HUES64 (cell line): Measurements from ENCODE around the gene C19orf38.

ENCODE experiments used
- H3K27ac ChIP-seq: 2 replicates; pipeline ENCODE4 v1.7.0; 2013; ENCODE audit warnings: low read depth, low read length, inconsistent platforms
- H3K27me3 ChIP-seq: 2 replicates; pipeline ENCODE4 v1.6.1; 2013; ENCODE audit warnings: mild to moderate bottlenecking, low read length; ENCODE audit not compliant: insufficient read depth
- H3K36me3 ChIP-seq: 2 replicates; pipeline ENCODE4 v1.6.1; 2013; ENCODE audit warnings: mild to moderate bottlenecking, low read length; ENCODE audit not compliant: insufficient read depth
- H3K4me1 ChIP-seq: 2 replicates; pipeline ENCODE4 v1.6.1; 2013; ENCODE audit warnings: mild to moderate bottlenecking, low read length, moderate library complexity; ENCODE audit not compliant: insufficient read depth
- H3K4me3 ChIP-seq: 2 replicates; pipeline ENCODE4 v1.5.1; 2013; ENCODE audit warnings: mild to moderate bottlenecking, low read length, moderate library complexity
- H3K9ac ChIP-seq: 2 replicates; pipeline ENCODE4 v1.6.1; 2013; ENCODE audit warnings: mild to moderate bottlenecking, low read depth, low read length
- H3K9me3 ChIP-seq: 2 replicates; pipeline ENCODE4 v1.6.1; 2013; ENCODE audit warnings: low read depth, low read length; ENCODE audit not compliant: insufficient read depth
- WGBS: fragments of 150-250, 120-280 bp; methylation state at CpG from one replicate; pipeline ENCODE4 v1.1.7; 2013; ENCODE audit warnings: missing lambda C conversion rate; 5-methylcytosine and 5-hydroxymethylcytosine counted together

C19orf38 gene

DNA sequence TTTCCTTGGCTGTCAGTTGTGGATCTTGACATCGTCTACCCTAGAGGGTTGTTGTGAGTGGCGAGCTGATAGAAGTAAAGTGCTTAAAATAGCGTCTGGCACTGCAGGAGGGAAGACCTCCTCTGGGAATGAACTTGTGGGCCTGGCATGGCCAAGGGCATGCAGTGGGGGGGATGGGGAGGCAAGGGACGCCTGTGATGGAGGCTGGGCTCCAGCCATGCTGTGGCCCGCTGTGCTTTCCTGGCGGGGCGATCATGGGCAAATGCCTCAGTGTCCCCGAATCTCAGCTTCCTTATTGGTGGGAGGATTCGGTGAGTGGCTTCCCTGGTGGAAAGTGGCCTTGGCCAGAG is 33.9 kb downstream of the C19orf38 start:
- Histone ChIP-seq H3K9me3 (no peaks in the 10 kb centered on the region), H3K4me1 (peaks cover 43% of the 10 kb centered on the region)
- 68% methylated on average over 9 of the region's 9 CpGs for WGBS

DNA sequence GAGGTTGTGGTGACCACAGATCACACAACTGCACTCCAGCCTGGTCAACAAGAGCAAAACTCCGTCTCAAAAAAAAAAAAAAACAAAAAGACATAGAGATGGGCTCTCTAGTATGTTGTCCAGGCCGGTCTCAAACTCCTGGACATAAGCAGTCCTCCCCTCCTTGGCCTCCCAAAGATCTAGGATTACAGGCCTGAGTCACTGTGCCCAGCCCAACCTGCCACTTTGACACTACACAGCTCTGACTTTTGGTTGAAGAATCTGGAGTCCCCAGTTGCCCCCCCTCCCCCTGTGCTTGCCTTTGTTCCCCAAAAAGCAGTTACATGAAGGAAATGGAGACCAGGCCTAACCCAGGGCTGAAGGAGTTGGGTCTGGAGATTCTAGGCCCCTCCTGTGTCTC is 36.1 kb downstream of the C19orf38 start:
- Histone ChIP-seq H3K4me1 (peaks cover 63% of the 10 kb centered on the region), H3K36me3 (no peaks in the 10 kb centered on the region), H3K27ac (no peak overlapping the region), H3K9ac (no peak overlapping the region), H3K9me3 (no peaks in the 10 kb centered on the region), H3K4me3 (no peak overlapping the region), H3K27me3 (no peaks in the 10 kb centered on the region)
- 91% methylated on average over 2 of the region's 2 CpGs for WGBS

More for the DNA sequence above, 33.9 kb downstream of the C19orf38 start:
- Histone ChIP-seq H3K27ac (0 out of 2 replicates have a peak overlapping the region, but pooled peaks have one; percentile 19), H3K27me3 (no peaks in the 10 kb centered on the region), H3K36me3 (no peaks in the 10 kb centered on the region), H3K4me3 (no peak overlapping the region), H3K9ac (no peak overlapping the region)

DNA sequence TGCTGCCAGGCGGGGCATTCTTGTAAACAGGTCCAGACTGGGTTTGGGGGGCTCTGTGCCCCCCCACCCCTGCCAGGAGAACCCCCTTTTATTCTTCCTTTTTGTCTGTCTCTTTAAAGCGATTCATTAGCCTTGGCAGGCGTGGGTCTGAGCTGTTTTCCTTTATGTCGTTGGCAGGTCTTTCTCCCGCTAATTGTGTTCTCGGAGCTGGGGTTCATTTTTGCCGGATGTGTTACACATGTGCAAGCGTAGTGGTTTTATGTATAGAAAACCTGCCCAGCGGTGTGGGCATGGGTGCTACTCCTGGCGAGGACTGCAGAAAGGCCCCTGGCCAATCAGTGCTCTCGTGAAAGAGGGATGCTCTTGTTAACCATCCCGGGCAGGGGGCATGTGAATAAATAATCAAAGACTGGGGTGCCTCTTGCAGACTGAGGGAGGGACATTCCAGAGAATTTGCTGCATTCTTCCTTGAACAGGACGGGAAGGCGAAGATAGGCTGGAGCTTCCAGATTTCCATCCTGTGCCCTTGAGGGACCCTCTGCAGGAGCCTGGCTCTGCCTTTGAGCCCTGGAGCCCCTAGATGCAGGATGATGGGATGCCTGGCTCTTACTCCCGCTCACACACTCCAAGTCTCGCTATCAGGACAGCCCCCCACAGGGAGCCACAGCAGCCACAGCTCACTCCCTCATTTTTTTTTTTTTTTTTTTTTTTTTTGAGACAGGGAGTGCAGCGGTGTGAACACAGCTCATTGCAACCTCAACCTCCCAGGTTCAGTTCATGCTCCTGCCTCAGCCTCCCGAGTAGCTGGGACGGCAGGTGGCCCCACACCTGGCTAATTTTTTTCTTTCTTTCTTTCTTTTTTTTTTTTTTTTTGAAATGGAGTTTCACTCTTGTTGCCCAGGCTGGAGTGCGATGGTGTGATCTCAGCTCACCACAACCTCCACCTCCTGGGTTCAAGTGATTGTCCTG is 37.3 kb downstream of the C19orf38 start:
- Histone ChIP-seq H3K27ac (peak overlapping the region; percentile 21; the same call in 1 of the 2 replicates), H3K9me3 (no peaks in the 10 kb centered on the region), H3K9ac (no peak overlapping the region), H3K27me3 (no peaks in the 10 kb centered on the region), H3K4me1 (peaks cover 55% of the 10 kb centered on the region), H3K4me3 (no peak overlapping the region), H3K36me3 (no peaks in the 10 kb centered on the region)
- WGBS = 71% methylated on average over 20 of the region's 20 CpGs

DNA sequence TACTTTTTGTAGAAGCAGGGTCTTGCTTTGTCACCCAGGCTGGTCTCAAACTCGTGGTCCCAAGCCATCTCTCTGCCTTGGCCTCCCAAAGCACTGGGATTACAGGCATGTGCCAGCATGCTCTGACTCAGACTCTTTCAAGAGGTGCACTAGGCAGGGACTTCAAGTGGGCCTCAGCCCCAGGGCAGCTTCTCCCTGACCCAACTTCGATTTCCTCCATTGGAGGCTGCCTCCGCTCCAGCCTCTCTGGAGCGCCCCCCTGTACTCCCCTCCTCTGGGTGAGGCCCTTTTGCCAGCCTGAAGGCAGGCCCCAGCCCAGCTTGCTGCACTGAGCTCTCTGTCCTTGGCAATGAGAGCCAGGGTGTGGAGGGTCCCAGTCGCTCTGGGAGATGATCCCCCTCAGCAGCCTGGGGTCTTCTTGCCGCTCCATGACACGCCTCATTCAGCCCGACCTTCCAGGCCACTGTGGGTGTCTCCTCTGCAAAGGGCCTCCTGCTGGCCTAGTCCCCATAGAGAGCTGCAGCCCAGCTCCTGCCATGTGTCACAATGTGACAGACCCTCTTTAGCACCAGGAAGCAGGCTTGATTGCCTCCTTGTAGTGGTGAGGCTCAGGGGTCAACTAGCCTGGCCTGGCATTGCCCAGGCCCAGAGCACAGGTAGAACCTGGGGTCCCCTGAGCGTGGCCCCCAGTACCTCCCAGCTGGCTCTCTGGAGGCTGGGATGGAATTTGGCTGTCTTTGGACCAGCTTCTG is 39.6 kb downstream of the C19orf38 start:
- no peaks in the 10 kb centered on the region for H3K9me3 ChIP-seq
- H3K36me3 ChIP-seq = no peaks in the 10 kb centered on the region
- no peaks in the 10 kb centered on the region for H3K27me3 ChIP-seq
- peak overlapping the region; percentile 93 for H3K27ac ChIP-seq
- 68% methylated on average over 9 of the region's 9 CpGs for WGBS
- H3K4me1 ChIP-seq = peaks cover 55% of the 10 kb centered on the region
- peak overlapping the region; percentile 46; the same call in 1 of the 2 replicates for H3K9ac ChIP-seq
- H3K4me3 ChIP-seq = no peak overlapping the region

DNA sequence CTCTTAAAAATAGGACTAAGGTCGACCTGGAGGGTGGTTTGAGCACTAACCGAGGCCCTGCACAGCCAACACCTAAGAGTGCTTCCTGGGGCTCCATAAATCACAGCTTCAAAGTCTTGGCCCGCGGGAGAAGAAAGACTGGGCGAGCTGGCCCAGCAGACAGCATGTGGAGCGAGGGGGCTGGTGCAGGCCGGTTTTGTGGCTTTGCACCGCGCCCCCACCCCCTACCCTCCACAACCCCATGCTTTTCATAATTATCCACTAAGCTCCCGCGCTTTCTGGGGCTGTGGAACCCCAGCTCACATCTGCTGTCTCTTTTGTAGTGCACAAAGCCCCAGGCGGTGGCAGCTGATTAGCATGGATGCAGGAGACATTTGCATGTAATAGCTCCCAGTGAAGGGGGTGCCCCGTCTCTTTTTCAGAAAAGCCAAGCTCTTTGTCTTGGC is 40.2 kb downstream of the C19orf38 start:
- no peak overlapping the region for H3K4me3 ChIP-seq
- peaks cover 55% of the 10 kb centered on the region for H3K4me1 ChIP-seq
- peak overlapping the region; percentile 57 for H3K9ac ChIP-seq
- no peaks in the 10 kb centered on the region for H3K27me3 ChIP-seq
- H3K9me3 ChIP-seq = no peaks in the 10 kb centered on the region
- peak overlapping the region; percentile 93 for H3K27ac ChIP-seq
- no peaks in the 10 kb centered on the region for H3K36me3 ChIP-seq
- WGBS = 10% methylated on average over 13 of the region's 13 CpGs

DNA sequence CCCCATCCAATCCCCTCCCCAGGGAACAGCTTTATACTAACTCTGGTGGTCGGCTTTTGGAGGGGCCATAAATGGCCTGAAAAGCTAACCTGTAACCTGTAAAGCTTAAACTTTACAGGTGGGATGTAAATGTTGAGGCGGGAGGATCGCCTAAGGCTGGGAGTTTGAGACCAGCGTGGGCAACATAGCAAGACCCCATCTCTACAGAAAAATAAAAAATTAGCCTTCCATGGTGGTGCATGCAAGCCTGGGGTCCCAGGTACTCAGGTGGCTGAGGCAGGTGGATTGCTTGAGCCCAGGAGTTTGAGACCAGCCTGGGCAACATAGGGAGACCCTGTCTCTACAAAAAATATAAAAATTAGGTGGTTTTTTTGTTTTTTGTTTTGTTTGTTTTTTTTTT is 41.7 kb downstream of the C19orf38 start:
- Histone ChIP-seq H3K9ac (no peak overlapping the region), H3K9me3 (no peaks in the 10 kb centered on the region), H3K27ac (no peak overlapping the region), H3K4me3 (no peak overlapping the region), H3K4me1 (peaks cover 59% of the 10 kb centered on the region), H3K36me3 (no peaks in the 10 kb centered on the region), H3K27me3 (no peaks in the 10 kb centered on the region)
- 84% methylated on average over 4 of the region's 4 CpGs for WGBS

DNA sequence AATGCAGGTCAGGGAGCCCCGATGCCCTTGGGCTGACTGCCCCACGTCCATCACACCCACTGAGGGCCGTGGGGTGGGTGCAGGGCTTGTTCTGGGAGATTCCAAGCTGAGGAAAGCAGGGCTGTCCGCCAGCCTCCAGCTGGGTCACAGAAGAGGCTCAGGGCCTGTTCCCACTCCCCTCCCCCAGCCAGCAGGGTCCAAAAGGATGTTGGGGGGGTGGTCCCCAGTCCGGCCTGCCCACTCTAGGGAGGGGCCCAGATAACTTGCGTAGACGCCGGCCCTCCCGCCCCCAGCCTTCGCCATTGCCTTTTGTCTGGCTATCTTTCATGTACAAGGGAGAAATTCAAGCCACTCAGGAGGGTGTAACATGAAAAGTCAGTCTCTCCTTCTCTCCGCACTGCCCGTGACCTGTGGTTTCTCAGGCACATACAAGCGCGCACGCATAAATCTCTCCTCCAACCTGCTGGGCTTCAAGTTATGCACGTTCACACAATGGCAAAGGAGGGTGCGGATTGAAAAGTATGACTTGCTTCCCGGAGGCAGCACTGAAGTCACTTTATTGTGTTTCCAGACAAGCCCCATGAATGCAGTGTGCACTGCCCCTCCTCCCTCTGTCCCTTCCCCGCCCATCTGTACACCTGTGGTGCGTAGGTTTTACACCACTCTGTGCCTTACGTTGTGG is 43.3 kb downstream of the C19orf38 start:
- Histone ChIP-seq H3K9me3 (no peaks in the 10 kb centered on the region), H3K27me3 (no peaks in the 10 kb centered on the region), H3K9ac (peak overlapping the region; percentile 36; the same call in 1 of the 2 replicates), H3K4me3 (no peak overlapping the region), H3K27ac (peak overlapping the region; percentile 56), H3K4me1 (peaks cover 54% of the 10 kb centered on the region), H3K36me3 (no peaks in the 10 kb centered on the region)
- whole genome bisulfite sequencing = 72% methylated on average over 20 of the region's 21 CpGs

DNA sequence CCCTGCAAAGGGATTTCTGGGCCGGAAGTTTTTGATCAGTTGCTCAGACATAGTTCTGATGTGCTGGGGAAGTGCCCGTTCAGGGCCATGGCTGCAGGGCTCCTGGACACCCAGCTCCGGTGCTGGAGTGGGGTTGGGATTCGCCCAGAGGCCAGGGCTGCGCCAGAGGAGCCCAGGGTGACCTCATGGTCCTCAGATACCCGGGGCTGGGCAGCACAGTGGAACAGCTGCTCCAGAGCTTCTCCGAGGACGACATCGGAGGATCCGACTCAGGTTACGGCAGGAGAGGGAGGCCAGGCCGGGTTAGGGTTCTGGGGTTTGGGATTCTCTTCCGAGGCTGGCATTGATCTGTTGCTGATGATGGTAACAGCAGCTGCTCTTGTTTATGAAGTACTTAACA is 44.0 kb downstream of the C19orf38 start:
- Histone ChIP-seq H3K9me3 (no peaks in the 10 kb centered on the region), H3K27me3 (no peaks in the 10 kb centered on the region), H3K4me3 (no peak overlapping the region), H3K4me1 (peaks cover 46% of the 10 kb centered on the region), H3K9ac (no peak overlapping the region), H3K36me3 (no peaks in the 10 kb centered on the region), H3K27ac (peak overlapping the region; percentile 56; the same call in 1 of the 2 replicates)
- WGBS = 88% methylated on average over 13 of the region's 13 CpGs

DNA sequence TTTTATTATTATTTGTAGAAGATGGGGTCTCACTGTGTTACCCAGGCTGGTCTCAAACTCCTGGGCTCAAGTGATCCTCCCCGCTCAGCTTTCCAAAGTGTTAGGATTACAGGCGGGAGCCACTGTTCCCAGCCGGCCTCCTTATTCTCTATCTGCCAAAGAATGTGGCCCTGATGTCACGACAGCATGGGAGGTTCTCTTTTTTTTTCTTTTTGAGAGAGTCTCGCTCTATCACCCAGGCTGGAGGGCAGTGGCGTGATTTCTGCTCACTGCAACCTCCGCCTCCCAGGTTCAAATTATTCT is 46.6 kb downstream of the C19orf38 start:
- WGBS = 82% methylated on average over 7 of the region's 7 CpGs
- H3K27me3 ChIP-seq = no peaks in the 10 kb centered on the region
- H3K9me3 ChIP-seq = no peaks in the 10 kb centered on the region
- no peak overlapping the region for H3K4me3 ChIP-seq
- no peaks in the 10 kb centered on the region for H3K36me3 ChIP-seq
- peaks cover 28% of the 10 kb centered on the region for H3K4me1 ChIP-seq
- no peak overlapping the region for H3K27ac ChIP-seq
- H3K9ac ChIP-seq = no peak overlapping the region

DNA sequence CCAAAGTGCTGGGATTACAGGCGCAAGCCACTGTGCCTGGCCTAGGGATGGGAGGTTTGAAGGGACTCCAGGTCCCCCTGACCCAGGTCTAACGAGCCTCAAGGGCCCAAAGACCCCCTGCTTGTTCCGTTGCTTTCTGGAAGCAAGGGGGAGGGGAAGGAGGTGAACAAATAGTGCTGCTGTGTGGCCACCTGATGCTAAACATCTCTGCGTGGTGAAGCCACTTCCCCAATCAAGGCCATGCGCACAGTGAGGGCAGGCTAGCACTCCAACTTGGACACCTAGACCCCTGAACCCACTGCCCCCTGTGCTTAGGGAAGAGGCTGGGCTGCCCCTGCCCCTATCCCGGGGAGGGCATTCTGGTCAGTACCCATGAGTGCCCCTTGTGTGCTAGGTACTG is 47.1 kb downstream of the C19orf38 start:
- H3K27me3 ChIP-seq = no peaks in the 10 kb centered on the region
- H3K36me3 ChIP-seq = no peaks in the 10 kb centered on the region
- no peak overlapping the region for H3K9ac ChIP-seq
- H3K4me1 ChIP-seq = peaks cover 28% of the 10 kb centered on the region
- H3K4me3 ChIP-seq = no peak overlapping the region
- 86% methylated on average over 6 of the region's 6 CpGs for WGBS
- H3K27ac ChIP-seq = no peak overlapping the region; the same call in 1 of the 2 replicates
- H3K9me3 ChIP-seq = no peaks in the 10 kb centered on the region

DNA sequence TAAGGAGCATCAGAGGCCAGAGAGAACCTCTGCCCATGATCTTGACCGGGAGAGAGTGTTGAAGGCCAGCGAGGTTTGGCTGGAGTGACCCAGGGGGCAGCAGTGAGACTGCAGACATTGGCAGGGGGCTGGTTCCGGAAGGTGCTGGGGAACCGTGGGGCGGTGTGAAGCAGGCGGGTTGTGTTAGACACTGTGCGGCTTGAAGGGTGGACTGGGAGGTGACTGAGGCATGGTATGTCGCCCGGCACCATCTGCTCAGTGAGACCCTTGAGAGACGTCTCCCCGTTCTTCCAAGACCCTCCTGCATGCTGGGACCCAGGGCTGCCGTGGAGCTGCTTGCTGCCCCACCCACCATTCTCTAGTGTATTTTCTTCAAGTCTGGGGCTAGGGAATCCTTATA is 47.7 kb downstream of the C19orf38 start:
- 78% methylated on average over 12 of the region's 12 CpGs for WGBS

More for the DNA sequence above, 47.7 kb downstream of the C19orf38 start:
- Histone ChIP-seq H3K36me3 (no peaks in the 10 kb centered on the region), H3K27ac (no peak overlapping the region), H3K4me1 (peaks cover 25% of the 10 kb centered on the region), H3K9me3 (no peaks in the 10 kb centered on the region), H3K4me3 (no peak overlapping the region), H3K27me3 (no peaks in the 10 kb centered on the region), H3K9ac (no peak overlapping the region)
